GM12891 (cell line): Measurements from ENCODE around the gene KTN1.

Experiments used
- DNase-seq: peaks from one replicate; pipeline ENCODE4 v3.0.0; 2011; ENCODE audit warnings: low spot score; ENCODE audit not compliant: insufficient read length
- FAIRE-seq: peaks from 2 replicates; lab custom pipeline; 2011; peaks lifted over from hg19 to GRCh38; lab: Jason Lieb, UNC
- PAX5 ChIP-seq: IDR thresholded peaks from 2 replicates; pipeline ENCODE4 v1.6.1; 2011; ENCODE audit warnings: low read length, moderate library complexity, mild to moderate bottlenecking; ENCODE audit not compliant: insufficient read depth, severe bottlenecking
- POLR2A ChIP-seq: IDR thresholded peaks from 2 replicates; pipeline ENCODE4 v1.6.1; 2011; ENCODE audit warnings: low read depth, low read length, control low read depth
- POLR2AphosphoS5 ChIP-seq: IDR thresholded peaks from 2 replicates; pipeline ENCODE4 v1.6.1; 2011; ENCODE audit warnings: low read depth, low read length, control low read depth
- POU2F2 ChIP-seq: IDR thresholded peaks from 2 replicates; pipeline ENCODE4 v1.6.1; 2011; ENCODE audit warnings: low read depth, mild to moderate bottlenecking, control low read depth, low read length, moderate library complexity
- SPI1 ChIP-seq: IDR thresholded peaks from 2 replicates; pipeline ENCODE4 v1.6.1; 2011; ENCODE audit warnings: low read depth, low read length, control low read depth
- TAF1 ChIP-seq: IDR thresholded peaks from 2 replicates; pipeline ENCODE4 v1.6.1; 2011; ENCODE audit warnings: low read depth, low read length, control low read depth

The KTN1 gene

DNA sequence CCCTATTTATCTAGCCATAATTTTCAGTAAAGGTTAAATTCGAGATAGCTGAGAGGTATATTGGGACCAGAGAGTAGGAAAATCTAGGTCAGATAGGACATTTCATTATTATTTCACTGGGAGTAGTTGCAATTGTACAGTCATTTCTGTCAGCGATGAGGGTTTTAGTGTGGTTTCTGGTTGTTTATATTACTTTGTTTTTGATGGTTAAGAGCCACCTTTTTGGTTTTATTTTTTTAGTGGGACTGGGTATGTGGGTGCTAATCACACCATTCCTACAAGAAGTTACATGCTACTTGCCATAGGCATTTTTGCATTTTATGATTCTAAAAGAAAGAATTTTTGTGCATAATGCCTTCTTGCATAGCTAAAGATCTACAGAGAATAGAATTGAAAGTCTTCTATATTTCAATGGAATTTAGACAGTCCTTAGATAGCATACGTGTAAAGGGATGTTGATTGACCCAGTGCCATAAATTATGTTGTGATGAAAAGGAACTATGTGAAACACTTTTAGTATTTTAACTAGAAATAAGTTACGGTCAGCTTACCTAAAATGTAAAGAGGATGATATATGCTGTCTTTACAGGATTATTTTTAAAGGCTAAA lies 85.2 kb downstream of the KTN1 start:
- TF ChIP-seq PAX5, result no peak
- DNase-seq, result no peak
- FAIRE-seq, result peak; percentile 54

DNA sequence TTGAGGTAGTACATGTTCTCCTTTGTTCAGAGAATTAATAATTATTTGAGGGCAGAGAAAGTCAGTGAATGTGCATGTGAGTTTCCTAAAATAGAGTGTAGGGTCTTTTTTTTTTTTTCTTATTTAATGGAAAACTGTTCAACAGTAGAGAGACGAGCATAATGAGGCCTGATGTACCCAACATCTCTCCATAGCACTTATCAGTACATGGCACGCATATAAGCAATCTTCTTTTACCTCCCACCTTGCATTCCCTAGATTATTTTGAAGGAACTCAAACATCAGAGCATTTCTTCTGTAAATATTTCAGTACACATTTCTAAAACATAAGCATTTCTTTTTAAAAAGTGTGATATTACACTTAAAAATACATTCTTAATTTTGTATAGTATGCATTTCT lies 87.8 kb downstream of the KTN1 start:
- TF ChIP-seq POU2F2 (no peak), SPI1 (no peak), PAX5 (no peak), POLR2AphosphoS5 (no peak), TAF1 (no peak), POLR2A (no peak)
- FAIRE-seq, result no peak

DNA sequence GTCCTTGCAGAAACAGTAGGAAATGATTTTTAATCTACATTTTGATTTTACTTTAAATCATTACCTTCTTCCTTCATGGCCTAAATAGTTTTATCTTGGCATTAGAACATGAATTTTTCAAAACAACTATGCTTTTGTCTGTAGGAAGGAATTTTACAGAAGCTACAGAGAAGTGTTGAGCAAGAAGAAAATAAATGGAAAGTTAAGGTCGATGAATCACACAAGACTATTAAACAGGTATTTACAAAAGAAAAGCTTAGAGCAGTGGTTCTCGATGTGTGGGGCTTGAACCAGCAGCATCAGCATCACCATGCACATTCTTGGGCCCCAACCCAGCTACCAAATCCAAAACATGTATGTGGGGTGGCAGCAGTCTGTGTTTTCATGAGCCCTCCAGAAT lies 91.6 kb downstream of the KTN1 start:
- no peak for FAIRE-seq
- no peak for TF ChIP-seq POLR2A
- DNase-seq, result no peak

More for the DNA sequence above, 87.8 kb downstream of the KTN1 start:
- no peak for DNase-seq

DNA sequence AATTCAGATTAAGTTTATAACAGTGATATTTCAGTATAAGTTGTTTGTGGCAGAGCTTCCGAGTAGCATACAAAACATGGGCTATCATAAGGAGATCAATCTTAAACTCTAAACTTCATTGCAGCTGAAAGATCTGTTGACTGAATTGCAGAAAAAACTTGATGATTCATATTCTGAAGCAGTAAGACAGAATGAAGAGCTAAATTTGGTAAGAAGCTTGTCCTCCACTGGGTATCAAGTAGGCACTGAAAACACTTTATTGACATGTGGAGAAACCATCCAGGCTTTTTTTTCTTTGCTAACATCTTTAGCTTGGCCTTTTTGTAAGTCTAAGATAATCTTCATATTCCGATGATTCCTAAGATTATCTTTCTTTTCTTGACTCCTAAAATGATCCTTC lies 93.0 kb downstream of the KTN1 start:
- TF ChIP-seq POLR2A (no peak), TAF1 (no peak), PAX5 (no peak), POLR2AphosphoS5 (no peak), POU2F2 (no peak), SPI1 (no peak)
- FAIRE-seq (no peak), DNase-seq (no peak)

DNA sequence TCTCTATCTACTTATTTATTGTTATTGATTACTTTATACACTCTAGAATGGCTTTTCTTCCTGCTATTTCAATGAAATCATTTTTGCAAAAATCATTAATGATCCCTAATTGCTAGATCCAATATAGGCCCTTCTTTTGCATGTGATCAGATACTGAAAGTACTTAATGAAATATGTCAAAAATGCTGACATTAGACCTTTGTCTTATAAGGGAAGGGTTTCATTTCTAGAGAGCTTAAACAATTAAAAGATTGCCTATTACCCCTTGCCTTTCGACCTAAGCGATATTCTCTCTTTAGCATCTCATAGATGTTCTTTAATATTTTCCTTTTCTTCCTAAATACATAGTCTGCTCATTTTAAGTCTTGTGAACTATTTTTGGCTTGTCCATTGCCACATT lies 101.1 kb downstream of the KTN1 start:
- DNase-seq (no peak), FAIRE-seq (no peak)
- TF ChIP-seq SPI1 (no peak), POU2F2 (no peak), PAX5 (no peak), POLR2AphosphoS5 (no peak), POLR2A (no peak)

DNA sequence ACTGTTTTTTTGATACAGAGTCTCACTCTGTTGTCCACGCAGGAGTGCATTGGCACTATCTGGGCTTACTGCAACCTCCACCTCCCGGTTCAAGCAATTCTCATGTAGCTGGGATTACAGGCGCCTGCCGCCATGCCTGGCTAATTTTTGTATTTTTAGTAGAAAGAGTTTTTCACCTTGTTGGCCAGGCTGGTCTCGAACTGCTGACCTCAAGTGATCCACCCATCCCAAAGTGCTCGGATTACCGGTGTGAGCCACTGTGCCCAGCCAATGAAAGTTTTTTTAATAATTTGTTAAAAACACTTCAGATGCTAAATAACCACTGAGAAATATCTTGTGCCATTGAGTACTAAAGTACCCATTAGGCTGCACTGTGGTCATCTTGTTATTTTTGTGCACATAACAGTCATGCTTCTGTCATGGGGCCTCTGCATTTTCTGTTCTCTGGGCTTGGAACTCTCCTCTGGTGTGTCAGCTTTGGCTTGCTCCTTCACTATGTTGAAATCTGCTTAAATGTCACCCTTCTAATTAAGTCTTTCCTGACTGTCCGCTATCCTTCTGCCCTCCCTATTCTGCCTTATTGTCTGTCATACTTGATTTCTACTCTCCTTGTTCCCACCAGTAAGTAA lies 105.1 kb downstream of the KTN1 start:
- no peak for TF ChIP-seq SPI1
- no peak for TF ChIP-seq POU2F2
- no peak for TF ChIP-seq POLR2AphosphoS5
- TF ChIP-seq PAX5, result no peak
- no peak for TF ChIP-seq TAF1
- TF ChIP-seq POLR2A, result no peak
- DNase-seq (no peak), FAIRE-seq (no peak)

DNA sequence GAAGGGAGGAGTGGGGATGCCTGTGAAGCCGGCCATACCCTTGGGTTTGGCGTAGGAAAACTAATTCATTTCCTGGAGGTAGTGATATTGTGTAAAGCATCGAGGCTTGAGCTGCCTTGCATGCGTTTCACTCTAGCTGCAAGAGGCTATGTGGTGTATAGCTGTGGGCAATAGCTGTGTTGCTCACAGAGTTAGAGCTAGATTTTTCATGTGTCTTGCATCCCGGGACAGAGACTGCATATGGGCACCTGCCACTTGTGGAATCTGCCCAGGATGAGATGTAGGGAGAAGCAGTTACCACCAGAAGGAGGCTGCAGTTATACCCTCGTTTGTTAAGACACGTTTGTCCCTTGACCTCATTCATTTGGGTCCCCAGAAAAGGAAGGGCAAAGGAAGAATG lies 106.7 kb downstream of the KTN1 start:
- no peak for FAIRE-seq
- TF ChIP-seq POU2F2 (no peak), POLR2A (no peak), POLR2AphosphoS5 (no peak), PAX5 (no peak), SPI1 (no peak)

DNA sequence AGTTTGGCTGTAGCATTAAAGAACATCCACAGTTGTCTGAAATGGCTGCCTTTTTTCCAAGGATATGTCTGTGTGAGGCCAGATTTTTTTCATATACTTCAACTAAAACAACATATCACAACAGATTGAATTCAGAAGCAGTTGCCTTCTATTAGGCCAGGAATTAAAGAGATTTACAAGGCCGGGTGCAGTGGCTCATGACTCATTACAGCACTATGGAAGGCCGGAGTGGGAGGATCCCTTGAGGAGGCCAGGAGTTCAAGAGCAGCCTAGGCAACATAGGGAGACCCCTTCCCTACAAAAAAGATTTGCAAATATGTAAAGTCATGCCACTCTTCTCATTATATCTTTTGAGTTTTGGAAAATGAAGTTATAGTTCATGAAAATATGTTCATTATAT lies 108.6 kb downstream of the KTN1 start:
- DNase-seq (no peak), FAIRE-seq (no peak)
- TF ChIP-seq POLR2AphosphoS5 (no peak), TAF1 (no peak), POLR2A (no peak), POU2F2 (no peak), SPI1 (no peak), PAX5 (no peak)

More for the DNA sequence above, 106.7 kb downstream of the KTN1 start:
- no peak for DNase-seq

DNA sequence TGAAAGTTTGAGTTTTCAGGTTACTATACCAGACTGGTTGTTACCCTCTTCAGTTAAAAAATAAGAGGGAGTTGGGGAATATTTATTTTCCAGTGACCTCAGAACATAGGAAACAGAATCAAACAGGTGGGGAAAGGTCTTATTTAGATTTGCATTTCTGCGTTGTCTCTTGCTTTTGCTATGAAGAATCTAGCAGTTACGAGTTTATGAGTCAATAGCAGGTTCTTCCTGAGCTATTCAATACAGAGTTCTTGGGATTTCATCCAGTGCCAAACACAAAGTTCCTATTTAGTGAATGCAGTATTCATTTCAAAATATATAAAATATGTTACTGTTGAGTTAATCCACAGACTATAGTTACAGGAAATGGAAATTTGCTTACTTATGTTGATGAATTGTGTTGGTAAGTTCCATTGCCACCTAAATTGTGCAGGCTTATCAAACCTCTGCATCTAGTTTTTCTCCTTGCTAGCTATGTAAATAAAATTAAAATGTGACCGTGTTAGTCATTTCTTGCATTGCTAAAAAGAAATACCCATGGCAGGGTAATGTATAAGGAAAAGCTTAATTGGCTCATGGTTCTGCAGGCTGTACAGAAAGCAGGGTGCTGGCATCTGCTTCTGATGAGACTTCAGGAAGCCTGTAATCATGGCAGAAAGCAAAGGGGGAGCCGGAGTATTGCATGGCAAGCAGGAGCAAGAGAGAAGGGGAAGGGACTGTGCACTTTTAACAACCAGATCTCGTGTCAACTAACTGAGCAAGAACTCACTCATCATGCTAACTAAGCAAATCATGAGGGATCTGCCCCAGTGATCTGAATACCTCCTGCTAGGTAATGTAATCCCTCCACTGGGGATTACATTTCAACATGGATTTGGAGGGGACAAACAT lies 110.2 kb downstream of the KTN1 start:
- DNase-seq (no peak), FAIRE-seq (peak; percentile 82)
- TF ChIP-seq SPI1 (no peak), TAF1 (no peak), PAX5 (no peak)

DNA sequence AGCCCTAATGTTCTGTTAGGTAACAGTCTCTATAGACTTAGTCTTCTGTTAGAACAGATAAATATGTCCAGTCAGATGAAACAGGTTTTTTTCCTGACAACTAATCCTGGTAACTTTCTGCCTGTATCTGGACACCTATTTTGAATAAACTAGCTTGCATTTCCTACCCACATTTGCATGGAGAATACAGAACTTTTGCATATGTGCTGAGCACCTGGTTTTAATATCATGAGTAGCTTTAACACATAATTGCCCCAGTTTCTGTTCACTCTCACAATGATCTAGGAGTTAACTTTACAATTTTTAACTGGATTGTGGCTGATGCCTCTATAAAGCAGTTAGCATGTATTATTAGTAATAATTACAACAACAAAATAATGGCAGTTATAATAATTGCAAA lies 111.7 kb downstream of the KTN1 start:
- TF ChIP-seq PAX5 (no peak), SPI1 (no peak), POLR2A (no peak), POU2F2 (no peak), TAF1 (no peak), POLR2AphosphoS5 (no peak)
- peak; percentile 23 for FAIRE-seq
- DNase-seq, result no peak
